ENCODE results near the gene U2SURP. TPM values are rescaled to one million over a fixed set of nuclear protein-coding genes. Genes with fewer than 3 reads are reported as not detected.

Gene U2SURP
- total RNA-seq, 4 donors from 2014 or later: 59.5 to 106 (median 73.9) TPM

DNA sequence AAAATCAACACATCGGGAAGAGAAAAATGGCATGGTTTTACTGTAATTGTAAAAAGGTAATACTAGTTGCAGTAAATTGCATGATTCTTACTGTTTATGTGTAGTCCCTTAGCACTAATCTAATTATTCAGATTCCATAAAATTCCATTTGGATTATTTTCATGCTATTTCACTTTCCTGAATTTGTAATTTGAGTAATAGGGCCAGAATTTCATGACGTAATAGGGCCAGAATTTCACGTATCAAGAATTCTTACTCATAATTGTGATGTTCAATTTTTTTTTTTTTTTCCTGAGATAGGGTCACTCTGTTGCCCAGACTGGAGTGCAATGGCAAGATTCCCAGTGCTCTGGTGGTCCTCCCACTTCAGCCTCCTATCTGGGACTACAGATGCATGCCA is 2.9 kb upstream of the U2SURP start:
- no peak for ATAC-seq (ENCODE audit: low FRiP score)
- DNase-seq (ENCODE audit: low spot score): no peak
- TF ChIP-seq, protein P1, sequence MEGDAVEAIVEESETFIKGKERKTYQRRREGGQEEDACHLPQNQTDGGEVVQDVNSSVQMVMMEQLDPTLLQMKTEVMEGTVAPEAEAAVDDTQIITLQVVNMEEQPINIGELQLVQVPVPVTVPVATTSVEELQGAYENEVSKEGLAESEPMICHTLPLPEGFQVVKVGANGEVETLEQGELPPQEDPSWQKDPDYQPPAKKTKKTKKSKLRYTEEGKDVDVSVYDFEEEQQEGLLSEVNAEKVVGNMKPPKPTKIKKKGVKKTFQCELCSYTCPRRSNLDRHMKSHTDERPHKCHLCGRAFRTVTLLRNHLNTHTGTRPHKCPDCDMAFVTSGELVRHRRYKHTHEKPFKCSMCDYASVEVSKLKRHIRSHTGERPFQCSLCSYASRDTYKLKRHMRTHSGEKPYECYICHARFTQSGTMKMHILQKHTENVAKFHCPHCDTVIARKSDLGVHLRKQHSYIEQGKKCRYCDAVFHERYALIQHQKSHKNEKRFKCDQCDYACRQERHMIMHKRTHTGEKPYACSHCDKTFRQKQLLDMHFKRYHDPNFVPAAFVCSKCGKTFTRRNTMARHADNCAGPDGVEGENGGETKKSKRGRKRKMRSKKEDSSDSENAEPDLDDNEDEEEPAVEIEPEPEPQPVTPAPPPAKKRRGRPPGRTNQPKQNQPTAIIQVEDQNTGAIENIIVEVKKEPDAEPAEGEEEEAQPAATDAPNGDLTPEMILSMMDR (IDR thresholded peaks at IDR 0.05): no peak

DNA sequence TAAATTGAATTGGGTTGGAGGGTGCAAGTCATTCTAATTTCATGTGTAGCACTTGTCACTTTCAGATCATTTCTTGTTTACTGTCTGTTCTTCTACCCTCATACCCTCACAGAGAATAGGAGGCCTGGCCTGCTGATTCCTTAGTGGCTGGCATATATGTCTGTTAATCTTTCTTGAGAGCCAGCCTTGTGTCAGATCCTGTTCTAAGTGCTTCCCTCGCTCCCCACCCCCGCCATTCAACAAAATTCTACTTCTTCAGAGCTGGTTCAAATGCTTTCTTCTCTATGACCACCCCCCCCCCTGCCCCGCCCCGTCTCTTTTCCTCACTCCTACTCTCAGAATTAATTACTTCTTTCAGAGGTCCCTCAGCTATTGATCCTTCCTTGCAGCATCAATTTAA is 1.5 kb upstream of the U2SURP start:
- DNase-seq (ENCODE audit: low spot score): no peak
- ATAC-seq (ENCODE audit: low FRiP score): no peak
- TF ChIP-seq, protein P1 (IDR thresholded peaks at IDR 0.05): no peak

DNA sequence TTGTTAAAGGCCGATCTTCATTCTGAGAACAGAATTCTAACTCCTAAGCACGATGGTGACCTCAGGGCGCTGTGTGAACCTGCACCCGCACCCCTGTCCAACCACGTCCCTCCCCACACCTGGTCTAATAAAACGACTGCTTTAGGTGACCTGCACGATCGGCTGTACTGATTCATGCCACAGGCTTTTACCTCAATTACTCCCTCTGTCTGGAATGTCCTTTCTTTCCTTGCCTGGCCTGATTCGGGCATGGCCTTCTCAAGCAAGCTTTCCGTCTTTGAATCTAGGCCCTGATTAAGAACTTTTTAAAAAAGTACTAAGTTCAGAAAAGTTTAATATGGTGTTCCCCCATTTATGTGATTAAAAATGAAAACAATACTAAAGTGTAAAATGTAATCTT is 842 bp upstream of the U2SURP start:
- DNase-seq (ENCODE audit: low spot score) (no peak), ATAC-seq (ENCODE audit: low FRiP score) (no peak)
- TF ChIP-seq, protein P1 (IDR thresholded peaks at IDR 0.05): no peak

DNA sequence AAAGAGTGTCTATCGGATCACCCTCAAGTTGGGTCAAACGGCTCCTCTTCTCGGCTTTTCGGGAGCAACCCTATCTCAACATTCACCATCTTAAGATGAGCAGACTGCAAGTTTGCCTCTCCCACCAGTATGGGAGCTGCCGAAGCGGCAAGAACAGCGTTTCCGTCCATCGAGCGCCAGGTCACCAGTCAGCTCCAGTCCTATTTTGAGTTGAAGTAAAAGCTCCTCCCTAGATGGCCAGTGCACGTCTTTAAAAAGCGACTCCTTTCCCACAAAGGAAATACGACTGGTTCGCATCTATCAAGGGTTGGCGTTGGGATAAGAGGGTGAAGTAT is 369 bp upstream of the U2SURP start:
- DNase-seq (ENCODE audit: low spot score): no peak
- TF ChIP-seq, protein P1 (IDR thresholded peaks at IDR 0.05): no peak
- ATAC-seq (ENCODE audit: low FRiP score): peak; percentile 42

DNA sequence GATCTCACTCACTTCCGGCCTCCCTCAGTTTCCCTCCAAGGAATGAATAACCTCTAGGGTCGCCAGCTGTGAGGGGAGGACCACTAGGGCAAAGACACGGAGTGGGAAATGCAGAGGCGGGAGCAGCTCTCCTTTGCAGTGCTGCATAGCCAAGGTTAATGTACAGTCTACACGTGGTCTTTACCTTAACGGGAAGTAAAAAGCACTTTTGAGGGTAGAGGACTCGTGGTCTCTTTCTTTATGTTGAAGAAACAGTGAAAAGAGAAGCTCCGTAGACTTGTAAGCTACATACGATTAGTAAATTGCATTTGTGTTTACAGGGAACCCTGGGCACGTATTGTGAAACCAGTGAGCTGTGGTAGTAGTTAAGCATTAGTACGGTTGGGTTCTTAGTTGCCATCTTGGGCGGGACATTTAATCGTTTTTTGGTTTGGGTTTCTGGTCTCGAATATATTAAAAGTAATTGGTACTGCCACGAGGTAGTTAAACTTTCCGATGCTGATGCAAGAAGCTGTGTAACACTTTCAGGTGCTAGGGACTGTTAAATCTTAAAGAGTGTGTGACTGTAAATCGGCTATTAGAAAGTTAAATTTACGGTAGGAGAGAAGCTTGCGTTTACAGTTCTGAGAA is 828 bp downstream of the U2SURP start:
- ATAC-seq (ENCODE audit: low FRiP score) (no peak), DNase-seq (ENCODE audit: low spot score) (no peak)
- TF ChIP-seq, protein P1 (IDR thresholded peaks at IDR 0.05): no peak

DNA sequence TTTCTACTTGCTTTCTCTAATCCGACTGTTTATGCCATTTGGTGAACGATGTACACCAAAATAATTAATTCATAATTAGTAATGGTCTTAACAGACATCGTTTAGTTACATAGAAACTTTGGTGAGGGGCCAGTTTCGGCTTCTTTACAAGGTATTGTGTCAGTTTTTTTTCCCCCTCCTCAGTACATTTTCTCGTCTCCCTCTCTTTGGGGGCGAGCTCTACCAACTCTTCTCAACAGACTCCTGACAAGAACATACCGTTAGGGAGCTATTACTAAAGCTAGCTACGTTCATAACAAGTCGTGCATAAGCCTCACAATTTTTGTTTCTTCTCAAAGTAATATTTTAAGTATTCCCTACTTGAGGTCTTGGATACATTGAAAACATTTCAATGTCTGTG is 1.4 kb downstream of the U2SURP start:
- DNase-seq (ENCODE audit: low spot score): no peak
- ATAC-seq (ENCODE audit: low FRiP score): no peak
- TF ChIP-seq, protein P1 (IDR thresholded peaks at IDR 0.05): no peak

DNA sequence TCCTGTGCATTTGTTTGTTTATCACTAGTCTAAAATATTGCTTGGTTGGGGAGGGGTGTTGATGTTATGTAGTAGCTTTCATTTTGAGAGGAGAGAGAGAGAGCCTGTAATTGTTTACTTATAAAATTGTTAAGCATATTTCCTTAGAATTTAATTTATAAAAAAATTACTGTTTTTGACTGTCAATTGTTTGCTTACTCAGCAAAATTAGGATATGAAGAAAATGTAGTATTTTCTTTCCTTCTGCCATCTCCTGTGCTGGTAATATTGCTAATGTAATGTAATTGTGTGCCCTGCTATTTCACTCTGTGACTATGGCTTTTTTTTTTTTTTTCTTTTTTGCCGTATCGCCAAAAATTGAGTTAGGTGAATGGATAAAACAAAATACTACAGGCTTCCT is 3.5 kb downstream of the U2SURP start:
- DNase-seq (ENCODE audit: low spot score) (no peak), ATAC-seq (ENCODE audit: low FRiP score) (no peak)
- TF ChIP-seq, protein P1 (IDR thresholded peaks at IDR 0.05): no peak

All from omental fat pad (tissue), 4 donors.